Hepatocyte (in vitro differentiated cells): ENCODE data around the gene EME1.

ENCODE experiments used
- CTCF ChIP-seq: fragments of 200-600 bp; sonication (generic); IDR thresholded peaks from 2 replicates; pipeline ENCODE4 v1.5.1; 2016; ENCODE audit warnings: antibody characterized with exemption, mild to moderate bottlenecking; ENCODE audit not compliant: poor library complexity
- EZH2phosphoT487 ChIP-seq: fragments of 200-600 bp; sonication (generic); IDR thresholded peaks from one replicate; pipeline ENCODE4 v1.6.1; 2018; ENCODE audit warnings: antibody characterized with exemption, mild to moderate bottlenecking, low read depth, moderate library complexity; ENCODE audit not compliant: unreplicated experiment, severe bottlenecking

DNA sequence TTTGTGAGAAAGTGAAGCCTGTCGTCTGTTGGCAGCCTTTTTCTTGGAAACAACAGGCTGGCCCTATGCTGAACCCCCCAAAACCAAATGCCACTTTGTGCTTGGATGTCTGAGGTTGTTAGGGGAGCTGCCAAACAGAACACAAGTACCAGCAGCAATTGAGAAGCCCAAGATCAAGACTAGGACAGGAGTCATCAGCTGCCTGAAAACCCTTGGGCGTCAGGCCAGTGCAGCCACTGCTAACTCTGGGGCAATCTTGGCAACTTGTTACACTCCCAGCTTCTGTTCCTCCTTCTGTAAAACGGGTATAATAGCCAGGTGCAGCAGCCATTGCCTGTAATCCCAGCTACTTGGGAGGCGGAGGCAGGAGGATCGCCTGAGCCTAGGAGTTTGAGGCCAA, 33.5 kb downstream of the EME1 start:
- TF ChIP-seq CTCF: no peak
- TF ChIP-seq EZH2phosphoT487: no peak
